Astrocyte (in vitro differentiated cells and primary cell): ENCODE results near the gene CNOT4.

ENCODE experiments used
- CTCF ChIP-seq: IDR thresholded peaks from 2 replicates; pipeline ENCODE4 v1.5.1; 2011; ENCODE audit warnings: low read depth, mild to moderate bottlenecking, inconsistent platforms, low read length, moderate library complexity; ENCODE audit not compliant: insufficient read depth
- EZH2 ChIP-seq: IDR thresholded peaks from 2 replicates; pipeline ENCODE4 v1.6.1; 2012; ENCODE audit warnings: mild to moderate bottlenecking, low read length, inconsistent platforms; ENCODE audit not compliant: insufficient read depth

GRCh38 chr7:135391514-135391913 is 118.4 kb downstream of the CNOT4 start:
- TF ChIP-seq CTCF (no peak), EZH2 (no peak)
